Activated B cell treated with CpG ODN at 0.5 μM for 24 hours (primary cell): ENCODE results near the gene ELP4. TPM values are rescaled to one million over a fixed set of nuclear protein-coding genes. Genes with fewer than 3 reads are reported as not detected.

ENCODE experiments used
- ATAC-seq: fragments of 200-7000 bp; cut with Tn5 transposase; one replicate; pipeline ENCODE4 v1.10.0; 2021; ENCODE audit warnings: low read depth, mild to moderate bottlenecking, moderate library complexity
- CTCF ChIA-PET: fragments of 350-600 bp; sonication (Branson Sonifier 250); formaldehyde crosslinking; loops from one replicate; lab custom pipeline; 2021; ENCODE audit warnings: antibody characterized with exemption; lab: Charles Lee
- POLR2A ChIA-PET: fragments of 350-600 bp; sonication (Branson Sonifier 250); formaldehyde crosslinking; loops from one replicate; lab custom pipeline; 2021; ENCODE audit warnings: antibody characterized with exemption; lab: Charles Lee
- DNase-seq: peaks from one replicate; pipeline ENCODE4 v3.0.0; 2022
- H3K27ac Mint-ChIP-seq: one replicate; pipeline ENCODE4 v1.8.0; 2020; ENCODE audit warnings: mixed read lengths
- H3K27me3 Mint-ChIP-seq: one replicate; pipeline ENCODE4 v1.8.0; 2021; ENCODE audit warnings: mixed read lengths
- H3K36me3 Mint-ChIP-seq: one replicate; pipeline ENCODE4 v1.8.0; 2021; ENCODE audit warnings: low read depth, mixed read lengths
- H3K4me1 Mint-ChIP-seq: one replicate; pipeline ENCODE4 v1.8.0; 2021; ENCODE audit warnings: mixed read lengths
- H3K4me3 Mint-ChIP-seq: one replicate; pipeline ENCODE4 v1.8.0; 2020; ENCODE audit warnings: mild to moderate bottlenecking, mixed read lengths
- H3K9me3 Mint-ChIP-seq: one replicate; pipeline ENCODE4 v1.8.0; 2020; ENCODE audit warnings: mixed read lengths
- intact Hi-C: fragments of 100-400 bp; cut with micrococcal nuclease; formaldehyde crosslinking; loops from one replicate; pipeline ENCODE4 v1.15.1; 2024
- total RNA-seq: library from RNA; stranded (reverse); gene quantifications from 2 replicates; pipeline ENCODE4 v1.2.3, GENCODE V29; 2022
- TF ChIP-seq, protein P1 (sequence below): fragments of 200-600 bp; IDR thresholded peaks from one replicate; pipeline ENCODE4 v1.8.0; 2022; ENCODE audit warnings: antibody characterized with exemption, mild to moderate bottlenecking

The ELP4 gene
- total RNA-seq, 1 donor from 2014 or later, result 25.5 TPM

GRCh38 chr11:31821235-31821764 lies 311.7 kb downstream of the ELP4 start:
- ATAC-seq (no peak), DNase-seq (no peak)
- intact Hi-C loops, result no loop called here
- Mint-ChIP-seq H3K27me3 (peaks cover 64% of the 10 kb centered on the region), H3K9me3 (no peaks in the 10 kb centered on the region), H3K4me3 (no peak overlapping the region), H3K27ac (no peak overlapping the region), H3K4me1 (peaks cover 4% of the 10 kb centered on the region), H3K36me3 (no peaks in the 10 kb centered on the region)
- ChIA-PET POLR2A (no interaction called here), CTCF (no interaction called here)
- TF ChIP-seq, protein P1, sequence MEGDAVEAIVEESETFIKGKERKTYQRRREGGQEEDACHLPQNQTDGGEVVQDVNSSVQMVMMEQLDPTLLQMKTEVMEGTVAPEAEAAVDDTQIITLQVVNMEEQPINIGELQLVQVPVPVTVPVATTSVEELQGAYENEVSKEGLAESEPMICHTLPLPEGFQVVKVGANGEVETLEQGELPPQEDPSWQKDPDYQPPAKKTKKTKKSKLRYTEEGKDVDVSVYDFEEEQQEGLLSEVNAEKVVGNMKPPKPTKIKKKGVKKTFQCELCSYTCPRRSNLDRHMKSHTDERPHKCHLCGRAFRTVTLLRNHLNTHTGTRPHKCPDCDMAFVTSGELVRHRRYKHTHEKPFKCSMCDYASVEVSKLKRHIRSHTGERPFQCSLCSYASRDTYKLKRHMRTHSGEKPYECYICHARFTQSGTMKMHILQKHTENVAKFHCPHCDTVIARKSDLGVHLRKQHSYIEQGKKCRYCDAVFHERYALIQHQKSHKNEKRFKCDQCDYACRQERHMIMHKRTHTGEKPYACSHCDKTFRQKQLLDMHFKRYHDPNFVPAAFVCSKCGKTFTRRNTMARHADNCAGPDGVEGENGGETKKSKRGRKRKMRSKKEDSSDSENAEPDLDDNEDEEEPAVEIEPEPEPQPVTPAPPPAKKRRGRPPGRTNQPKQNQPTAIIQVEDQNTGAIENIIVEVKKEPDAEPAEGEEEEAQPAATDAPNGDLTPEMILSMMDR, result no peak

DNA sequence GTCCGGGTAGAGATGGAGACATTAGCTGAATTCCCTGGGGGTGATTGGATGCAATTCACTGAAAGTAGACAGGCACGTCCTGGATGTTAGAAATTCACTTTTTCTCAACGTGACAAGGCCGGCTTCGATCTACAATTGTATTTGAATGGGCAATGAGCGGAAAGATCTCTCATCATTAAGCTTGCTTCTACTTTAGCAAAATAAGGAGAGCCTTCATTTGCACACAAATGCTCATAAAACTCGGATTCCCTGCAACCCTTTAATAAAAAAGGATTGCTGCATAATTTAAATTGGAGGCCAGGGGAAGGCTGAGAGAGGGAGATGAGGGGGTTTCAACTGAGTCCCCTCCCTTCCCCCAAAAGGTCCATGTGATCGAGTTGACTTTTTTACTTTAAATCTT lies 312.2 kb downstream of the ELP4 start:
- POLR2A ChIA-PET, result no interaction called here
- TF ChIP-seq, protein P1, result no peak
- Mint-ChIP-seq H3K27ac (no peak overlapping the region), H3K4me3 (no peak overlapping the region), H3K9me3 (no peaks in the 10 kb centered on the region), H3K4me1 (peaks cover 2% of the 10 kb centered on the region), H3K27me3 (peaks cover 66% of the 10 kb centered on the region), H3K36me3 (no peaks in the 10 kb centered on the region)
- DNase-seq (no peak), ATAC-seq (no peak)
- CTCF ChIA-PET, result no interaction called here
- intact Hi-C loops, result no loop called here

GRCh38 chr11:31822175-31822926 lies 312.8 kb downstream of the ELP4 start:
- TF ChIP-seq, protein P1, result no peak
- ATAC-seq (no peak), DNase-seq (no peak)
- H3K27me3 Mint-ChIP-seq, result peaks cover 64% of the 10 kb centered on the region
- H3K36me3 Mint-ChIP-seq, result no peaks in the 10 kb centered on the region
- ChIA-PET POLR2A (no interaction called here), CTCF (no interaction called here)
- intact Hi-C loops, result no loop called here
- no peak overlapping the region for H3K27ac Mint-ChIP-seq
- H3K4me3 Mint-ChIP-seq, result no peak overlapping the region
- H3K4me1 Mint-ChIP-seq, result peaks cover 1% of the 10 kb centered on the region
- no peaks in the 10 kb centered on the region for H3K9me3 Mint-ChIP-seq

DNA sequence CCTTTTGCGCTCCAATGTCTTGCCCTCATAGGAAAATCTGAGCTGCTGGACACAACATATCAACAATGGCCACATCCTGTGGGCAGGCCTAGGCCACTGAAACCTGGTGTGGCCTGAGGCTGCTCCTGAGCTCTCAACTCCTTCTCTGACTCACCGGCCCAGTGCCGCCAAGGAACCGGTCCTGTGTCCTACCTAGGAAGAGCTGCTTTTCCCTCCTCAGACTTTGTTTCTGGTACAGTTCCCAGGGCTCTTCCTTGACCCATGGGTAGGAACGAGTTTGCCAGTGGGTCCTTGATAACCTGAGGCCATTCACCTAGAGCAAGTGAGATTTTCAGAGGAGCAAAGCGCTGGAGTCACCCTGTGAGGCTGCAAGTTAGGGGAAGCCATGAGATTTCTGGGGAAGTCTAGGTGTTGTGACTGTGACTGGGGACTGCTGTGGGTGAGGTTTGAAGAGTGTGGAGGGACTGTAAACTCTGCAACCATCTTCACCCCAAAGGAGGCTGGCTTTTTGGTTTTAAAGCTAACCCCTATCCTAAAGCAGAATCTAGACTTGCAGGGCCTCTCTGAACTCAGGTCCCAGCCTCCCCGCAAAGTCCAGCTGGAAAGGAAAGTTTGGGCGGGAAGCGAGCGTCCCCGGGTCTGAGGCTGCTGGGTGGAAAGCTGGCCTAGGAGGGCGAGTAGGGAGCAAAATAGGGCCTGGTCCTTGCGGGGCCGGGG lies 313.5 kb downstream of the ELP4 start:
- ChIA-PET CTCF (no interaction called here), POLR2A (interaction anchor here (0.5 kb wide), 1 partner anchor 18 kb away, joined by 4 read pairs; no protein-coding TSS in a partner anchor)
- intact Hi-C loops, result no loop called here
- H3K36me3 Mint-ChIP-seq, result no peaks in the 10 kb centered on the region
- H3K27ac Mint-ChIP-seq, result no peak overlapping the region
- TF ChIP-seq, protein P1, result no peak
- H3K9me3 Mint-ChIP-seq, result no peaks in the 10 kb centered on the region
- no peak for ATAC-seq
- H3K27me3 Mint-ChIP-seq, result peaks cover 69% of the 10 kb centered on the region
- no peaks in the 10 kb centered on the region for H3K4me1 Mint-ChIP-seq
- H3K4me3 Mint-ChIP-seq, result no peak overlapping the region
- no peak for DNase-seq
